GM12873 (cell line): ENCODE measurements around the gene PDZRN3.

Source experiments
- TF ChIP-seq, protein P1 (sequence below): IDR thresholded peaks from 2 replicates; pipeline ENCODE4 v1.5.1; 2012; ENCODE audit warnings: low read depth, mild to moderate bottlenecking, moderate library complexity, low read length, control low read depth; ENCODE audit not compliant: insufficient read depth; ENCODE audit errors: missing control alignments

Gene PDZRN3

DNA sequence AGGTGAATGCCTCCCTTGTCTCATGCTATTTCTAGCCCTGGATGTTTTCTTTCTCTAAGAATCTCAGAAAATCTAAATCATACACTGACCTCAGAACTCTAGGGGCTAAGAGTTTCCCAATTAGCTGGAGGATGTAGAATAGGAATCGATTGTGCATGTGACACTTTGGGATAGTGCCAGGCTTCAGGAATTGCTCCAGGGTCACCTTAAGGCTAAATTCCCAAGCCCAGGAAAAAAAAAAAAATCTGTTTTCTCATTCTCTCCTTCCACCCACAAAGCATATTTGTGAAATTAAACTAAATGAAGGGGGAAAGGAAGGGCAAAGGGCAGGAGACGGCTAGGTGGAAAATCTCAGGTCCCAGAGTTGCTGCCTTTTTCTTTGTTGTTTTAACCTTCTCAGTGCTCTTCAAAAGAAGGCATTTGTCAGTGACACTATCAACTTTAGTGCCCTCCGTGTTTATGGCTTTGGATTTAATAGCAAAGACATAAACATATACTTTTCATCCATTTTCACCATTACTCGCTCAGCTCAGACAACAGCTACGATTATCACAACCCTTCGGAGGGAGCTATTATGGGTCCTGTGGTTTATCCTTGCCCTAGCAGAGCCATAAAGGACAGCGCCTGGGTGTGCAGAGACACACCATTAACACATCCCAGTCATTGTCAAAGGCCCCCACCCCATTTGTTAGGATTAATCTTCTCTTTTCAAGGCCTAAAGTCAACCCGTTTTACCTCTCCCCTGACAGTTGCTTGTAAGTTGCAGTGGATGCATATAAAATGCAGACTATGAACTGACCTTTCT, 271.7 kb downstream of the PDZRN3 start:
- TF ChIP-seq, protein P1, sequence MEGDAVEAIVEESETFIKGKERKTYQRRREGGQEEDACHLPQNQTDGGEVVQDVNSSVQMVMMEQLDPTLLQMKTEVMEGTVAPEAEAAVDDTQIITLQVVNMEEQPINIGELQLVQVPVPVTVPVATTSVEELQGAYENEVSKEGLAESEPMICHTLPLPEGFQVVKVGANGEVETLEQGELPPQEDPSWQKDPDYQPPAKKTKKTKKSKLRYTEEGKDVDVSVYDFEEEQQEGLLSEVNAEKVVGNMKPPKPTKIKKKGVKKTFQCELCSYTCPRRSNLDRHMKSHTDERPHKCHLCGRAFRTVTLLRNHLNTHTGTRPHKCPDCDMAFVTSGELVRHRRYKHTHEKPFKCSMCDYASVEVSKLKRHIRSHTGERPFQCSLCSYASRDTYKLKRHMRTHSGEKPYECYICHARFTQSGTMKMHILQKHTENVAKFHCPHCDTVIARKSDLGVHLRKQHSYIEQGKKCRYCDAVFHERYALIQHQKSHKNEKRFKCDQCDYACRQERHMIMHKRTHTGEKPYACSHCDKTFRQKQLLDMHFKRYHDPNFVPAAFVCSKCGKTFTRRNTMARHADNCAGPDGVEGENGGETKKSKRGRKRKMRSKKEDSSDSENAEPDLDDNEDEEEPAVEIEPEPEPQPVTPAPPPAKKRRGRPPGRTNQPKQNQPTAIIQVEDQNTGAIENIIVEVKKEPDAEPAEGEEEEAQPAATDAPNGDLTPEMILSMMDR, result no peak

DNA sequence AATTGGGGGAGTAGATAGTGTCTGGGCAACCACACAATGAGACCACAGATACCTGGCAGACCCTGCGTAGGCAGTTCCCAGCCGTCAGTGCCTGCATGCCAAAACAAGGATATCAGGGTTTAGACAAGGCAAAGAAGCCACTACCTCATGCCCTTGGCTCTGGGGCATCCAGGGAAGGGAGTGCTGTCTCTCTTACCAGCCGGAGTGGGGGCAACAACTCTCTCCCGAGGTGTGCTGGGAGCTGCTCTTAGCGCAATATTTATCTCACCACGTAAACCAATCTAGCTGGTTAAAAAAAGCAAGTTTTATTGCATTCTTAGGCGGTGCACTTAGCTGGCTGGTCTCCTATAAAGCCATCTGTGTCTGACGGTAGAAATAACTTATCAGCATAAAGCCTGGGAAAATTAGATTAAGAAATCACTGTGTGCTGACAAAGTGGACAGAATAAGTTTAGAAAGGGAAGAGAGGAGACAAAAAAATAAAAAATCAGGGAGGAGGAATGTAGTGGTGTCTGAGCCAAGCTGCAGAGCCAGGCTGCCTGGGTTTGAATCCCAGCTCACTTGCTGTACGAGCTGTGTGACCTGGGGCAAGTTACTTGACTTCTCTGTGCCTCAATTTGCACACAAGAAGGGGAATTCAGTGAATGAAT, 273.2 kb downstream of the PDZRN3 start:
- TF ChIP-seq, protein P1, result no peak

DNA sequence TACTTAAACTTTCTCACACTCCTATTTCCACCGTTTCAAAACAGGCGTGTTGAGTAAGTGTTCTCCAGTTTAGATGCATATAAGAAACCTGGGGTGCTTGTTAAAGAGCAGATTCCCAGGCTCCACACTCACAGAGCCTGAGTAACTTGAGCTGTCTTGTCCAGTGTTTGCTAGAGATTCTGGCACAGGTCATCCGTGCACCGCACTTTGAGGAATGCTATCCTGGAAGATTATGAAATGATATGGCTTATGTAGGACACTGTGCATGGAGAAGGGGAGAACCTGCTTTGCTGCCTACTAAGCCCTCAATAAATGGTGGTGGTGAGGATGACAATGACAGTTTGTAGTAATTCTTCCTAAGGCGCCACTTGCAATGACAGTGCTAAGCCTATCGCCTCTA, 273.7 kb downstream of the PDZRN3 start:
- TF ChIP-seq, protein P1, result no peak

DNA sequence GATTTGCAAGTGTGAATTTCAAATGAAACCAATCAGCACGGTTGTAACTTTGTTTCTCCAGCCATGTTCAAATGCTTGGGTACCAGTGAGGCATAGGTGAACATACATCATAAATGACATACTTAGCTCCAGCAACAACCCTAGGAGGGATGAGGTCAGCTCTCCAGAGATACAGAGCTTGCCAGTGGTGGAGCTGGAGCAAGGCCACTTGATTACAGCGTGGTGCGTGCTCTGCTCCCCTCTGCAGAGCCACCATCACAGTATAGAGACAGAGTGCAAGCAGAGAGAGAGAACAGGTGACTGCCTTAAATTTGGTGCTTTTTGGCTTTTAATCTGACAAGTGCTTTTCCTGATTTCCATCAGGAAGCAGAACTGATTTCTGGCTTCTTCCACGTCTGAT, 275.1 kb downstream of the PDZRN3 start:
- TF ChIP-seq, protein P1, result no peak

DNA sequence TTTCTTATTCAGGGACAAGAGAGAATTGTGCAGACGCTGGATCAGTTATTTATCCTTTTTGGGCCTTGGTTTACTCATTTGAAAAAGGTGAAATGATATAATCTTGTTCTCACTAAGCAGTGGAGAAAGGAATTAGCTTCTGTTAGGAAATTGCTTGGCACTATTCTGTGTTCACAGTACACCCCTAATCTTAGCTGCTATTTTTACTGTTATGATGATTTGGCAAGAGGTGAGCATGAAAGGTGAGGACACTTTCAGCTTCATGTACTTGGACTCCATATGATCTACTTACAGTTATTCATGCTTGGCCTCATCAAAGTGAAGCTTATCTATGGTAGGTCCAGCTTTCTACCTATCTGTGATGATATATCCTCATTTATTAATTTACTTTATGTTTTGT, 282.7 kb downstream of the PDZRN3 start:
- TF ChIP-seq, protein P1, result no peak

DNA sequence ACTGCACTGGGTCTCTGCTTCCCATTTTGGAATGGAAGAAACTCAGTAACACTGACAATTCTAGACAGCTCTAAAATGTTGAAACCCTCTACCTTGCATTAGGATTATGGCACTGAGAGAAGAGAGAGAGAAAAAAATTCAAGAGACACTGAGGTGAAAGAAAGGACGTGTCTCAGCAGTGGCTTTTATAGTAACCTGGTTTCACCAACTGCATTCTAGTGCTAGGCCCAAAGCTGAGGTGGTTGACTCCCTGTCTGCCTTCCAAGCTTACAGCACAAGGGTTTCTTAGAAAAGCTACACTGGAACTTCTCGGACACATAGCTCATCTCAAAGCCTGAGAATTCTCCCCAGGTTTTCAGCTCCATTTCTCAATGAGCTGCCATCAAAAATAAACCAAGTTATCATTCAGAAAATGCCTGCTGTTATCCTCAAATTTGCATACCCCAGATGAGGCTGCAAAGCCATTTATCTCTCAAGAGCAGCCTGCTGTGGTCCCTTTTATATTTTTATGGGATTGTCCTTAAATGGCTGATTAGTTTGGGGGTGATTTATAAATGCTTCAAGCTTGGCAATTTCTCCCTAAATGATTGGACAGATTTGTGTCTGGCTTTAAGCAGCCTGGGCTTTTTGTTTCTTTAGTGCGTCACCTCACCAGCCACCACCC, 283.3 kb downstream of the PDZRN3 start:
- TF ChIP-seq, protein P1, result no peak

DNA sequence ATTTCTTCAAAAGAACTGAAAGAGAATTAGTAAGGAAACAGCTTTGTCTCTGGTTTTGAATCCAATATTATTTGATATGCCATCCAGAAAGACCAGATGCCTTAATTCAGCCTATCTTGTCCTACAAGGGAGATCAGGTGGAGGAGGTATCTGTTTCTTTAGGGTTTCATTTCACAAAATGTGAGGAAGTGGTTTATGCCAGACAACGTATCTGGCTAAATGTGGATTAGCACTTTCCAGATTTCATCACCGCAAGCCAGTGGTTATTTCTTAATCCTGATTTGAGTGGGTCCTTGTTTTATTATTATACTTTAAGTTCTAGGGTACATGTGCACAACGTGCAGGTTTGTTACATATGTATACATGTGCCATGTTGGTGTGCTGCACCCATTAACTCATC, 292.2 kb downstream of the PDZRN3 start:
- TF ChIP-seq, protein P1, result no peak
